HG02678 (cell line): ENCODE results near the gene STK11.

ENCODE experiments used
- ATAC-seq: cut with Tn5 transposase; IDR thresholded peaks from one replicate; pipeline ENCODE4 v1.9.1; 2021; ENCODE audit warnings: mild to moderate bottlenecking, moderate library complexity; ENCODE audit not compliant: unreplicated experiment

Gene STK11

DNA sequence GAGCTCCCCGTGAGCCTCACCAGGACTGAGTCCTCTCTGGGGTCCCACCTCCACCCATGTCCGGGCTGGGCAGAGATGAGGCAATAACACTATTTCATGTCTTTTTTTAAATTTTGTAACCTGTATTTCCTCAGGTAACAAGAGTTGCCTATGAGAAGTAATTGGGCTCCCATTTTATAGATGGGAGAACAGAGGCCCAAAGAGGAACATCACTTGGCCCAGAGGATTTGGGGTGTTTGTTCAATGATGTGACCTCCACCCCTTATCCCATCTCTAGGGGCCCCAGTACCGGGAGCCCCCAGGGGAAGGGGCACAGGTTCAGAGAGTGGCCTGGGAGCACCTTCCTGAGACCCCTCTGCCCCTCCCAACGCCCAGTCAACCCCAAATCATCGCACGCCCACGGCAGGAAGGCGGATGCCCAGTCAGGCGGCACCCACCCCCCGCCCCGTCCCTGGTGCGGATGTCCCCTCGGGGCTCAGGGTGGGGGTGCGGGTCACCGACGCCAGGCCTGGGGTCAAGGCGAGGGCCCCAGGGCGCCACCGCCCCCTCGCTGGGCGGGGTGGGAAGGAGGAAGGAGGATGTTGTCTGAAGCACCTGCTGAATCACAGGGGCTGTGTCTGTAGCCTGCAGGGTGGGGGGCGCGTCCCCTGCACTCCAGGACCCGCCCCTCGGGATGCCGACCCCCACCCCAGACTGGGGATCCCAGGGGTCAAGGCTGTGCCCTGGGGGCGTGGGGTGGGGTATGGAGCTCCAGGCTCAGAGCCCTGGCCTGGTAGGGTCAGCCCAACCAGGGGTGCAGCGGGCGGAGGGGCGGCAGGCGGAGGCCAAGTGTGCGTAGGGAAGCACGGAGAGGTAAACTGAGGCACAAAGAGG lies 54.5 kb downstream of the STK11 start:
- peak; percentile 3 for ATAC-seq

DNA sequence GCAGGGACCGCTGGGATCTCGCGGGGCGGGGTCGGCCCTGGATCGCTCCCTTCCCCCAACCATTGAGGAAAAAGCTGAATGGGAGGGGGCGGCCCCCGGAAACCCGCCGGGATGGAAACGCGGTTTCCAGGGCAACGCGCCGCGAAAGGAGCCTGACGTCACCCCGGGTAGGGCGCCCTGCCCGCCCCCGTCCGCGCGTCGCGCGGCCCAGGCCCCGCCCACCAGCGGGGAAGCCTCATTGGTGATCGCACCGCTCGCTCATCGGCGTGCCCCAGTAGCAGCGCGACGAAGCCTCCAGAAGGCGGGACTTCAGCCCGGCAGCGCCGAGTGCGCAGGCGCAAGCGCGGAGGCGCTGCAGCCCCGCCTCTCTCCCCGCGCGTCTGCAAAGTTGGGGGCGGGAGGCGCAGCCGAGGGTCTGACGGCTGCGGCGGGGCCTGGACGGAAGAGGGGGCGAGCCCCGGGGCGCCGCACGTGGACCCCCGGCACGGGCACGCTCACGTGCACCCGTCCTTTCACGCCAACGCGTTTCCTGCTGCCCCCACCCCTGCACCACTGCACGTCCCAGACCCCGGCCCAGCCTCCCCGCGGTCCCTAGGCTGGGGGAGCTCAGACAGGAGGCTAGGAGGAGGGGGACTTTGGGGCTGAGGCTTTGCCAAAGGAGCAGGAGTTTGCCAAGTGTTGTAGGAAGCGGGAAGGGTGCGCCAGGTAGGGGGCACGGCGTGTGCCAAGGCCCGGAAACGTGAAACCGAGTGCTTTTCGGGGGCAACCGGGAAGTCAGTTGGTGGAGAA lies 55.4 kb downstream of the STK11 start:
- peak; percentile 70 for ATAC-seq

DNA sequence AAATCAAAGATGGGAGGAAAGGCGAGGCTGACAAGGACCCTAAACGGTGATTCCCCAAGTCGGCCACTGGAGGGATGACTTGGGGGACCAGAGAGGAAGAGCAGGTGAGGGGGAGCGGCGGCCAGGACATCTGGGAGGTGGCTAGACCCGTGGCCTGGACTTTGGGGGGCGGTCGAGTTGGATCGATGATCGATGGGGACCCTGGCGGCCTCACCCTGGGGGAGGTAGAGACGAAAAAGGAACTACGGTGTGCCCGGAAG lies 55.9 kb downstream of the STK11 start:
- ATAC-seq = no peak

DNA sequence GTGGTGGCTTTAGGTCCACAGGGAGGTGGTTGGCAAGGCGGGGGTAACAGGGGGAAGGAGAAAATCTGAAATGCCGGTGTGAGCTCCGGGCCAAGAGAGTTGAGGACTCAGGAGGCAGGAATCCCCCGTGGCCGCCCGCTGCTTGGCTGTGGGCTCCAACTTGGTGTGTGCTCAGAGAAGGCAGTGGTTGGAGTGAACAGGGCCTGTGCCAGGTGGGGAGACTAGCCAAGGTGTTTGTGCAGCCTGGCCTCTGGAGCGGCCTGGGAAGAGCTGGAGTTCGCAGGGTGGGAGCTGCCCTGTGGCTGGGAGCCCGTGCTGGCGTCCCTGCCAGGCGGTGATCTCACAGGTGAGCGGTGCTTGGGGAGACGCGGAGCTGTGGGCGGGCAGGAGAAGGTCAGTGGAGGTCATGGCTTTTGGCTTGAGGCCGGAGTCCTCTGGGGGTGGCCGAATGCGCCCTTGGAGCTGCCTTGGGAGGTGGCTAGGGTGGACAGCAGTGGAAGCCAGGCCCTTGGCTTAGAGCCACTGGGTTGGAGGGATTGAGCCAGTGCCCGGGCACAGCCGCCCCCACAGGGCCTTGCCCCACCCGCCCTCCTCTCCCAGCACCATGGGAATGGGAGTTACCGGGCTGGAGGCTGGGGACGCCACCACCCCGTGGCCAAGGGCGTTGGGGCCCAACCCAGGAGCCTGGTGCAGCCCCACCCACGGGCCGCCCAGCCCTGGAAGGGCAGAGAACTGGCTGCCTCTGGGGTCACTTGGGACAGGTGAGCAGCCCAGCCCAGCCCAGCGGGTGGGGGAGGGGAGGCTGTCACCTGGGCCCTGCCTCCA lies 56.4 kb downstream of the STK11 start:
- ATAC-seq = no peak

DNA sequence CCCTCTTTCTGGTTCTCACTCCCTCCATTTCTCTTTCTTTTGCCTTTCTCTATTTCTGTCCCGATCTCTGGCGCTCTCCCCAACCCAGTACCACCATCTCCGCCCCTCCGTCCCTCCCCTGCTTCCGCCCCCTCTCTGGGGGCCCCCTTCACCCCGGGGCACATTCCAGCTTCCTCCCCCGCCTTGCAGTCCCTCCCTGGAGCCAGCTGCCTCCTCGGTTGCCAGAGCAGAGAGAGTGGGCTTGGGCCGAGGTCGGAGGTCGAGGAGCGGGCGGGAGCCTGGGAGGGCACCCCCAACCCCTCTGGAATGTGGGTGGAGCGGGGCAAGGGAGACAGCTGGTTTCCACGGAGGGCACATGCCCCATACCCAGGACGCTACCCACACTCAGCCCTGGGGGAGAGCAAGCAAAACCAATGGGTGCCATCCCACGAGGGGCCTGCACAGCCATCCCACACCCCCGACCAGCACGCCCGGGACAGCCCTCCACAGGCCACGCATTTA lies 57.1 kb downstream of the STK11 start:
- ATAC-seq = no peak

DNA sequence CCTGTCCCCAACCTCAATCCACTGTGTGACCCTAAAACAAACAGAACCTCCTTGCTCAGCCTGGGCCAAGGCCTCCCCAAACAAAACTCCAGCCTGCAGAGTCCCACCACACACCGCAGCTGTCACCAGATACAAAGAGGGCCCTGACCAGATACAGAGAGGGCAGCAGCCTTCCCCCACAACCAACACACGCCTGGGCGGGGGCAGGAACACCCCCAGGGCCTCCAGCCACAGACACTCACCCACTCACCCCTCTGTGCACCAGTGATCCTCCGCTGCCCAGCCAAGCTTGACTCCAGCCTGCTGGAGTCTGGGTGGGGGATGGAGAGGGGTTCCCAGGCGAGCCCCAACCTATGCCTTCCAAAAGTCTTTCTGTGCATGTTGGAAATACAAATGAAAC lies 57.6 kb downstream of the STK11 start:
- ATAC-seq = no peak

DNA sequence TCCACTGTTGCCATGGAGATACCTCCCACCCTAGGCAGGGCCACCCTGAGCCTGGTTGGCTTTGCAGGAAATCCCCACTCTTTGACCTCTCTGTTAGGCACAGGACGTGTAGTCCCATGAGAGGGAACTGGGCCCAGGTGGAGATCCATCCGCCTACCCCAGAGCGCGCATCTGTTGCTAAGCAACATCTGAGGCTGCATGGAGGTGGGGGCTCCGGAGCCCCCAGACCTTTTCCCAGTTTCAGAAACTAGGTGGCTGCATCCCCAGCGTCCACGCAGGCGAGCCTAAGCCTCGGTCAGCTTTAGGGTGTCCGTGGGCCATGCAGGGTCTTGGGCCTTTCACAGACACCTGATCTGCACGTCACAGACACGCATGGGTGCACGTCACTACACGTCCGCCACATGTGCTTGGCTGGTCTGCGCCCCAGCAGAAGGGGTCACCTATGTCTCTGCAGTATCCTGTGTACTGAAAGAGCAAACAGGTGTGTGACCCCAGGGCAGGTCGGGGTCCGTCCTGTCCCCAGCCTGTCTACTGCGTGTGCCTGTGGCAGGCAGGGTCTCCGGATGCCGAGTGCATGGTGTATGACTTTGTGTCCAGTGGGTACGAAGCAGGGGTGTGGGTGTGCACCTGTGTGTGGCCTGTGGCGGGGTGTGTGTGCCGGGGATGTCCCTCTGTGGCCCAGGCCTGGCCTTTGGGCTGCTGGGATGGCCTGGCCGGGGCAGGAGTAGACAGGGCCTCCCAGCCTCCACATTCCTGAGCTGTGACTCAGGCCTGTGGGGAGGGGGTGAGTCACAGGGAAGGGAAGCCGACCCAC lies 59.4 kb downstream of the STK11 start:
- no peak for ATAC-seq

DNA sequence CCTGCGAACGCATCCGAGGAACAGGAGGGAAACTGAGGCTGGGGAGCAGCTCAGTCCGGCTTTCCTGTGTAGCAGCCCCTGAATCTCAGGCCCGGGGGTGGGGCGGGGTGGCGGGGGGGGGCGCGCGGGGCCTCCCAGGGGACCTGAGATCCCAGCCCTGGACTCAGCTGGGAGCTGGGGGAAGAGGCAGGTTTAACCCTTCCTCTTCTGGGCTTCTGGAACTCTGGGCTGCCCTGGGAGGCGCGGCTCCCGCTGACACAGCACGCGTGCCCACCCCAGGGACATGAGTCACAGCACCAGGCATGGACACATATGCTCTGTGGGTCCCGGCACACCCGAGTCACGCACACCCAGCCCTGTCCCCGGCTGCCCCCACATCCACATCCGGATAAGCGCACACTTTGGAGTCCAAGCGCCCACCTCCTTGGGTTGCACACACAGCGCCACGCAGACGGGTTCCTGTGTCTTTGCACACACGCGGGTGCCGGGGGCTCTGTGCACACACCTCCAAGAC lies 60.1 kb downstream of the STK11 start:
- ATAC-seq = no peak

DNA sequence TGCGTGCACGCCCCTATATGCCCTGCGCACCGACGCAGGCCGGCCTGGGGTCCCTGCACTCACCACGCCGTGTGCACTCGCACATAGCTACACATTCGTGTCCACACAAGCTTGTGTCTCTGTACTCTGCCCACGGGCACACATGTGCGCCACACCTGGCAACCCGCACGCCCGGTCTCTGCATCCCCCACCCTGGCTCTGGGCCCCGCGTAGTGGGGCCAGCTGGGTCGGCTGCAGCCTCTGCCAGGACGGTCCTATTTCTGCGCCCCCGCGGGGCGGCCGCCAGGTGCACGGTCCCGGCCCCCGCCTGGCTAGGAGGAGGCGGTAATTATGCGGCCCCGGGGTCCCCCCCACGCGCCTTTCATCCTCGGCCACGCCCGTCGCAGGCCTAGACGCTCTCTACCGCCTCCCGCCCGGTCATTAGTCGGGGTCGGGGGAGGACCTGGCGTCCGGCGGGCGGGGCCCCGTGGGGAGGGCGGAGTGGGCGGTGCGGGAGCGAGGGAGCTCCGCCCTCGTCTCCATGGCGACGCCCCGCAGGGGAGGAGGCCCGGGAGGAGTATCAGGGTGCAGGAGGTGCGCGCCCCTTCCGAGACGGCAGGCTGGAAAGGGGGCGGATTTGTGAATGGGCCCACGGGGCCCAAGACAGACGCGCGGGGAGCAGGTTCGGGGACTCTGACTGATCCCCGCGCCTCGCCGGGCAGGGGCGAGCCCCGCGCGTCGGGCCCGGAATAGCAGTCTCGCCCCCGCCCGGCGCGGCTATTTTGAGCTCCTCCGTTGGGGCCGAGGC lies 60.7 kb downstream of the STK11 start:
- ATAC-seq = peak; percentile 37

DNA sequence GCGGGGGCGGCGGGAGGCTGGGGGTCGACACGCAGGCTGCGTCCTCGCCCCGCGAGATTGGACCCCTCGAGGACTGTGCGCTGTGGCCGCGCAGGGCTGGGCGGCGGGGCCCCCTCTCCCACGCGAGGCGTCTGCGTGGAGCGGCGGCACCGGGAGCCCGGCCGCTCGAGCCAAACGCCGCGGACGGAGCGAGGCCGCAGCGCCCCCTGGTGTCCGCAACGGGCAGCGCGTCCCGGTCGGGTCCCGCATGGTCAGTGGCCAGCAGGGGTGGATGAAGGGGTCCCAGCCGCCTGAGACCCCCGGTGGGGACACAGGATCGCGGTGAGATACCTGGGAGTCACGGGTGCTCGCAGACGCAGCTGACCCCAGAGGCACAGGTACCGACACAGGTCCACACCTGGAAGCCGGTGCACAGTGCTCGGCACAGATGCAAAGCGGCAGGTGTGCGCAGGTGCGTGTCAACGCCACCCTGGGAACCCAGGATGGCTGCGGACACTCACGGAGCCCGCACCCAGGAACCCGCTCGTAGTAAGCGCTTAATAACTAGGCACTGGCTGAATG lies 61.4 kb downstream of the STK11 start:
- peak; percentile 13 for ATAC-seq

DNA sequence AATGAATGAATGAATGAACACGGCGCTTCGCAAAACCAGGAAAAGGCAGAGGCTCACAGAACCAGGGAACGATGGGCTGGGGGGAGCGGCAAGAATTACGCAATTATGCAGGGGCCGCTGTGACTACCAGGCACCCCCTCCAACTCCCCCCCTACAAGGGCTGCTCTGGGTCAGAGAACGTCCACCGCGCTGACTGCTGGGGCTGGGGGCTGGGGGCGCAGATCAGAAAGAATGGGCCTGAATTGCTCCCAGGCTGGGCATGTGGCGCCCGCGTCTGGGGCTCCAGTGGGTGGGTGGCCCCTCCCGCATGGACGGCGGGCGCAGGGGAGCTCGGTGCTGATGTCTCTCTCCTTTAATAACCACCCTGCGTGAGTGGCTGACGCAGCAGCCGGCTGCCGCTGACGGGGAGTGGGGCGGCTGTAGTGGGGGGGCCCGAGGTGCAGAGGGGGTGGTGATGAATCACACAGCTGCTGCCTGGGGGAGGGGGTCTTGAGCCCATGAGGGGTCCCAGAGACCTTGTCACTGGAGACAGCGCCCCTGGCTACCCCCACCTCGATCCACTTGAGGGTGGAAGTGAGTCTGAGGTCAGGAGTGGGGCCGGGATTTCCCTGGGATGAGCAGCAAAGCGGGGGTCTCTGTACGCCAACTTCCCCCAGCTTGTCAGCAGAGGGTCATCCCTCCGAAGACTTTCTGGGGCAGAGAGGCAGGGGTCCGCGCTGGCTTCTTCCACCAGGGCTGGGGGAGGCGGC lies 62.1 kb downstream of the STK11 start:
- ATAC-seq = no peak

DNA sequence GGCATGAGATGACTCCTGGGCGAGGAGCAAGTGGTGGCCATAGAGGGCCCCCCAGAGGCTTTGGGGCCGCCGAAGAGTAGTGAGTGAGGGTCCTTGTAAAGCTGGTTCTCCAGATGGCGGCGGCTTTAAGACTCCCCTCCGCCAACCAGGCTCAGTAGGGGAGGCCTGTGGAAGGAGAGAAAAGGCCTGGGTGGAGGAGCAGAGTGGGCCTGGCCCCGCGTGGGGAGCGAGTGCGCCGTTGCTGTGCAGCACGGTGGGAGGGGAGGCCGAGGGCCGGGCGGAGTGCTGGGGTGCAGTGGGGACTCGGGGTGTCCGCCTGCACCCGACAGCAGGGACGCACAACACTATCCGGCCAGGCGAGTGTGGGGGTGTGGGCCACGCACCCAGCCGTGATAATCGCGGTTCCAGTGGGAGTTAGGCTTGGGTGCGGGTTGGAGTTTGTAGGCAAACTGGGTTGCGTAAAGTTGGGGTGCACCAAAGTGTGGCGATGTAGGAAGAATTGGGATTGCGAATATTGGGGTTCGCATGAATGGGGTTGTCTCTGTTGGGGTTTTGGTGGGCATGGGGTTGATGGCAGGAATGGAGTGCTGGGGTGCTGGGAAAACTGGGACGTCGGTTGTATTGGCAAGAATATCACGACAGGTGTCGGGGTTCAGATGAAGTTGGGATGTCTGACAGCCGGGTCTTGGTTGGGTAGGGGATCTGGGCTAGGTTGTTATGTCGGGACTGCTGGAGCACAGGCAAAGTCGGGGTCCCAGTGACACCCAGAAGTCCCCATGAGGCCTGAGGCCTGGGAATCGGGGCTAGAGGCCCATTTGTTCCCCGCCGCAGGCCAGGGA lies 62.9 kb downstream of the STK11 start:
- ATAC-seq = no peak

DNA sequence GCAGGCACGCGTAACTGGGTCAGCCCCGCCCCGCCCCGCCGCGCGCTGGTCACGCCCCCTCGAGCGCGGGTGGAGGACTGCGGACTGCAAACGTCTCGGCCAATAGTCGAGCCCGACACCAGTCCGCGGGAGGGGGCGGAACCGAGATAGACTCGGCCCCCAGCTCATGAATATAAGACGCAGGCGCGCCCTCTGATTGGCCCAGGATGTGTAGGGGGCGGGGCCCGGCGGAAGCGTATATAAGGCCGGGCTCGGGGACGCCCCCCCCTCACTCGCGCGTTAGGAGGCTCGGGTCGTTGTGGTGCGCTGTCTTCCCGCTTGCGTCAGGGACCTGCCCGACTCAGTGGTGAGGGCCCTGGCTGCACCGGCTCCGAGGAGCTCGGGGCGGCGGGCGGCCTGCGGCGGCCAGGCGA lies 63.5 kb downstream of the STK11 start, which contains the start of gene CIRBP:
TSS of gene CIRBP (plus strand) at position 268 of the 413 bp plus-strand sequence. CDS start 1,602 bp downstream, outside the sequence.
- ATAC-seq = peak; percentile 67

DNA sequence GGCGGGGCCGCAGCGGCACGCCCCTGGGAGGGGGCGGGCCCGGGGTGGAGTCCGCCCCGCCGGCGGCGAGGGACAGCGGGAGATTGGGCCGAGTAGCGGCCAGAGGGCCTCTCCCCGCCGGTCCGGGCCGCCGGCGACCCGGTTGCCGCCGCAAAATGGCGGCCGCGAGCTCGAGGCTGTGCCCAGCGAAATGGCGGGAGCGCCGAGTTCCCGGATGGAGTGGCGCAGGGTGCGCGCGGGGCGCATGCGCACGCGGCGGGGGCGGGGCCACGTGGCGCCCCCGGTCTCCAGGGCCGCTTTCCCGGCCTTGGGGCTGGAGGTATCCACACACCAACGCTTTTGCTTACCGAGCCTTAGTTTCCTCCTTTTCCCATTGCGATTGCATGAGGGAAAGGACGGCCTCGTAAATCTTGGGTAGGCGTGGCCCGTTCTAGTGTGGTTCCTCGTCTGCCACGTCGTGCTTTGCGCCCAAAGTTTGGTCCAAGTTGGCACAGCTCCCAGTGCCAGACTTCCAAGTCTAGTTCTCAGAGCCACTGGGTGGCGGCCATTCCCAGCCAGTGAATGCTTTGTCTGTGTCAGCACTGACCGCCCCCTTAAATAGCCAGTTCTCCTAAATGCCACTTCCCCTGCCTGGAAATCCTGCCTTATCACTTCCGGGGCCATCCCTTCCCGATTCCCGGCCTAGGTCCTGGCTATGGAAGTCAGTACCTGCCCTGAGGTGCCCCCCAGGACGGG lies 64.1 kb downstream of the STK11 start:
- ATAC-seq = peak; percentile 30

DNA sequence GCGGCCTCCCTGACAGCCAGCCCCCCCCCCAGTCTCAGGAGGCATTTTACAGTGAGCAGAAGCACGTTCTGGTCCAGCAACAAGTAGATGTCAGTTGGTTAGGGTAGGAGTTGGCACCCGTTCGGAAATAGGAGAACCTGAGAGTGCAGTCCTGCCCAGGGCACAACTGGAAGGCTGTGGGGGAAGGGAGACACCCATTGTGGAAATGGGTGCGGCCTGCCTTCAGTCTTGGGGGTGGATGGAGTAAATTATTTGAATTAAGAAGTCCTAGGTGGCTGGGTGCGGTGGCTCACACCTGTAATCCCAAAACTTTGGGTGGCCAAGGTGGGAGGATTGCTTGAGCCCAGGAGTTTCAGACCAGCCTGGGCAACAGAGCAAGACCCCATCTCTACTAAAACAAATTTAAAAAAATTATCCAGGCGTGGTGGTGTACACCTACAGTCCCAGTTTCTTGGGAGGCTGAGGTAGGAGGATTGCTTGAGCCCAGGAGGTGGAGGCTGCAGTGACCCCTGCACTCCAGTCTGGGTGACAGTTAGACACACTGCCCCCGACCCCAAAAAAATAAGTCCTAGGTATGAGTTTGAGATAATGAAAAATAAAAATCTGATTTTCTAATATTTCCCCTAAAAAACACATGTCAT lies 64.8 kb downstream of the STK11 start:
- ATAC-seq = no peak

DNA sequence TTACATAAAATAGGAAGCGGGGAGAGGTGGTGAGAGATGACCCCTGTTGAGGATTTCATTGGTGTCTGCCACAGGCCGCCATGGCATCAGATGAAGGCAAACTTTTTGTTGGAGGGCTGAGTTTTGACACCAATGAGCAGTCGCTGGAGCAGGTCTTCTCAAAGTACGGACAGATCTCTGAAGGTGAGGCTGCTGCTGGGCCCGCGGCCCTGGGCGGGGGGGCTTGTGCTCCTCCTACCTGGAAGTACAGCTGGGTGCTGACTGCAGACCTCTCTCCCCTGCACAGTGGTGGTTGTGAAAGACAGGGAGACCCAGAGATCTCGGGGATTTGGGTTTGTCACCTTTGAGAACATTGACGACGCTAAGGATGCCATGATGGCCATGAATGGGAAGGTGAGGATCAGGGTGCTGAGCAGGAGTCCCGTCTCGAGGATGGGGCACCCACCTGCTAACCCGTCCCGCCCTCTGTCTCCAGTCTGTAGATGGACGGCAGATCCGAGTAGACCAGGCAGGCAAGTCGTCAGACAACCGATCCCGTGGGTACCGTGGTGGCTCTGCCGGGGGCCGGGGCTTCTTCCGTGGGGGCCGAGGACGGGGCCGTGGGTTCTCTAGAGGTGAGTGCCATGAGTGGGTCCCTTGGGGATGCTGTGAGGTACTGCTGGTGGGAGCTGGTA lies 65.4 kb downstream of the STK11 start:
- no peak for ATAC-seq
